CD4-positive, alpha-beta T cell (primary cell): ENCODE results near the gene PTPN12. TPM values are rescaled to one million over a fixed set of nuclear protein-coding genes. Genes with fewer than 3 reads are reported as not detected.
A peak's percentile ranks its signal among the peaks of the same experiment; 100 is the strongest.
"Not testable (repeated sequence)": the region's sequence is repeated elsewhere in the genome, so short reads cannot be mapped to it uniquely, and the experiment has no call there.

ENCODE experiments used
- ATAC-seq: fragments of 200-7000 bp; cut with Tn5 transposase; one replicate; pipeline ENCODE4 v1.10.0; 2022; ENCODE audit warnings: mild to moderate bottlenecking; ENCODE audit not compliant: poor library complexity
- CTCF ChIA-PET: fragments of 350-600 bp; sonication (Branson Sonifier 250); formaldehyde crosslinking; loops from one replicate; lab custom pipeline; 2021; ENCODE audit warnings: antibody characterized with exemption, inconsistent platforms; lab: Charles Lee
- POLR2A ChIA-PET: fragments of 350-600 bp; sonication (Branson Sonifier 250); formaldehyde crosslinking; loops from one replicate; lab custom pipeline; 2021; ENCODE audit warnings: antibody characterized with exemption, inconsistent platforms; lab: Charles Lee
- DNase-seq, 14 experiments: peaks; one replicate each; pipeline ENCODE4 v3.0.0-alpha.2; 2013 to 2020; ENCODE audit warnings: mixed read lengths in 2 of 14
- H3K27ac ChIP-seq, 2 donors: one replicate each; pipeline versions ENCODE4 v1.5.1 to v1.7.0; 2013; ENCODE audit warnings: low read length in 2 of 2, low read depth in 1 of 2, mild to moderate bottlenecking in 1 of 2
- H3K27me3 ChIP-seq, 2 experiments: 1 replicate in 1 of 2; 2 replicates in 1 of 2; pipeline versions ENCODE4 v1.6.1 to v1.7.0; 2013; ENCODE audit warnings: low read length in 2 of 2, control low read depth in 1 of 2, mild to moderate bottlenecking in 1 of 2, moderate library complexity in 1 of 2; ENCODE audit not compliant: insufficient read depth in 2 of 2, control insufficient read depth in 1 of 2
- H3K36me3 ChIP-seq: one replicate; pipeline ENCODE4 v1.6.1; 2013; ENCODE audit warnings: low read length, control low read depth; ENCODE audit not compliant: insufficient read depth
- H3K4me1 ChIP-seq: one replicate; pipeline ENCODE4 v1.6.1; 2013; ENCODE audit warnings: low read length, control low read depth; ENCODE audit not compliant: insufficient read depth
- H3K4me3 ChIP-seq: one replicate; pipeline ENCODE4 v1.5.1; 2013; ENCODE audit warnings: mild to moderate bottlenecking, low read length, moderate library complexity
- H3K9me3 ChIP-seq, 2 experiments: 1 replicate in 1 of 2; 2 replicates in 1 of 2; pipeline versions ENCODE4 v1.6.1 to v1.7.0; 2013; ENCODE audit warnings: low read length in 2 of 2, mild to moderate bottlenecking in 2 of 2, control low read depth in 1 of 2, moderate library complexity in 1 of 2; ENCODE audit not compliant: control insufficient read depth in 1 of 2, insufficient read depth in 1 of 2
- H3K27ac Mint-ChIP-seq: one replicate; pipeline ENCODE4 v1.8.0; 2020; ENCODE audit warnings: mixed read lengths
- H3K27me3 Mint-ChIP-seq: one replicate; pipeline ENCODE4 v1.8.0; 2021; ENCODE audit warnings: mixed read lengths
- H3K36me3 Mint-ChIP-seq: one replicate; pipeline ENCODE4 v1.8.0; 2021; ENCODE audit warnings: low read depth, mixed read lengths
- H3K4me1 Mint-ChIP-seq: one replicate; pipeline ENCODE4 v1.8.0; 2021; ENCODE audit warnings: low read depth, mixed read lengths
- H3K4me3 Mint-ChIP-seq: one replicate; pipeline ENCODE4 v1.8.0; 2020; ENCODE audit warnings: mild to moderate bottlenecking, mixed read lengths
- H3K9me3 Mint-ChIP-seq: one replicate; pipeline ENCODE4 v1.8.0; 2020; ENCODE audit warnings: mixed read lengths
- intact Hi-C, 2 experiments: fragments of 100-400 bp; cut with DNase I in 1 of 2; cut with micrococcal nuclease in 1 of 2; formaldehyde crosslinking; loops; one replicate each; pipeline versions ENCODE4 v1.15.1 to v1.9.0; 2023 to 2025; cut with DNase I, micrococcal nuclease
- total RNA-seq, 174 experiments: library from RNA in 2 of 174; stranded (reverse) in 2 of 174; gene quantifications; one replicate each; pipeline ENCODE4 v1.2.3 and lab custom pipeline; 2021 to 2026
- TF ChIP-seq, protein P1 (sequence below): fragments of 200-600 bp; IDR thresholded peaks from one replicate; pipeline ENCODE4 v1.8.0; 2022; ENCODE audit warnings: antibody characterized with exemption, mild to moderate bottlenecking

The PTPN12 gene
- total RNA-seq, 2 experiments from 2014 or later: 11.7 to 14.8 TPM

GRCh38 chr7:77532247-77532646 is 4.8 kb upstream of the PTPN12 start:
- Mint-ChIP-seq H3K9me3 (no peaks in the 10 kb centered on the region), H3K36me3 (no peaks in the 10 kb centered on the region), H3K27me3 (no peaks in the 10 kb centered on the region), H3K4me3 (no peak overlapping the region), H3K4me1 (peaks cover 9% of the 10 kb centered on the region), H3K27ac (no peak overlapping the region)
- ATAC-seq (no peak), DNase-seq (no peak)
- Histone ChIP-seq H3K4me1 (peaks cover 6% of the 10 kb centered on the region), H3K36me3 (no peaks in the 10 kb centered on the region), H3K4me3 (no peak overlapping the region), H3K27ac (no peak overlapping the region), H3K9me3 (no peaks in the 10 kb centered on the region), H3K27me3 (no peaks in the 10 kb centered on the region)
- CTCF ChIA-PET: interaction anchor here (0.5 kb wide), 1 partner anchor 14 kb away, joined by 3 read pairs; no protein-coding TSS in a partner anchor
- TF ChIP-seq, protein P1, sequence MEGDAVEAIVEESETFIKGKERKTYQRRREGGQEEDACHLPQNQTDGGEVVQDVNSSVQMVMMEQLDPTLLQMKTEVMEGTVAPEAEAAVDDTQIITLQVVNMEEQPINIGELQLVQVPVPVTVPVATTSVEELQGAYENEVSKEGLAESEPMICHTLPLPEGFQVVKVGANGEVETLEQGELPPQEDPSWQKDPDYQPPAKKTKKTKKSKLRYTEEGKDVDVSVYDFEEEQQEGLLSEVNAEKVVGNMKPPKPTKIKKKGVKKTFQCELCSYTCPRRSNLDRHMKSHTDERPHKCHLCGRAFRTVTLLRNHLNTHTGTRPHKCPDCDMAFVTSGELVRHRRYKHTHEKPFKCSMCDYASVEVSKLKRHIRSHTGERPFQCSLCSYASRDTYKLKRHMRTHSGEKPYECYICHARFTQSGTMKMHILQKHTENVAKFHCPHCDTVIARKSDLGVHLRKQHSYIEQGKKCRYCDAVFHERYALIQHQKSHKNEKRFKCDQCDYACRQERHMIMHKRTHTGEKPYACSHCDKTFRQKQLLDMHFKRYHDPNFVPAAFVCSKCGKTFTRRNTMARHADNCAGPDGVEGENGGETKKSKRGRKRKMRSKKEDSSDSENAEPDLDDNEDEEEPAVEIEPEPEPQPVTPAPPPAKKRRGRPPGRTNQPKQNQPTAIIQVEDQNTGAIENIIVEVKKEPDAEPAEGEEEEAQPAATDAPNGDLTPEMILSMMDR: no peak
- POLR2A ChIA-PET: no interaction called here
- intact Hi-C loops: loop anchor here in 1 of 2 experiments (10.0 kb wide), 1 partner anchor 1137 kb away; no protein-coding TSS in a partner anchor

DNA sequence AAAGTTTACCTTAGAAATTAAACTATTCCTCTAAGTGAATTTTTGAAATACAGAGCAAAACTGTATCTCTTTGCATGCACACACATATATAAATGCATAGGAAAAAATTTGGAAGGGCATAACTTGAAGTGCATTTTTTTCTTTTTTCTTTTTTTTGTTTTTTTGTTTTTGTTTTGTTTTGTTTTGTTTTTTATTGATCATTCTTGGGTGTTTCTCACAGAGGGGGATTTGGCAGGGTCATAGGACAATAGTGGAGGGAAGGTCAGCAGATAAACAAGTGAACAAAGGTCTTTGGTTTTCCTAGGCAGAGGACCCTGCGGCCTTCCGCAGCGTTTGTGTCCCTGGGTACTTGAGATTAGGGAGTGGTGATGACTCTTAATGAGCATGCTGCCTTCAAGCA is 4.4 kb upstream of the PTPN12 start:
- DNase-seq, H3K4me1 ChIP-seq, H3K4me1 Mint-ChIP-seq, H3K36me3 Mint-ChIP-seq, H3K36me3 ChIP-seq, ATAC-seq, H3K9me3 ChIP-seq, H3K27me3 ChIP-seq, H3K27ac ChIP-seq, H3K27me3 Mint-ChIP-seq, H3K9me3 Mint-ChIP-seq, H3K4me3 ChIP-seq, H3K27ac Mint-ChIP-seq, CTCF ChIA-PET, POLR2A ChIA-PET: not testable (repeated sequence)
- intact Hi-C loops: loop anchor here in 1 of 2 experiments (10.0 kb wide), 1 partner anchor 1138 kb away; no protein-coding TSS in a partner anchor
- H3K4me3 Mint-ChIP-seq: peak overlapping the region; percentile 30

GRCh38 chr7:77534046-77534445 is 3.0 kb upstream of the PTPN12 start:
- DNase-seq, H3K36me3 ChIP-seq, H3K27me3 Mint-ChIP-seq, CTCF ChIA-PET, H3K4me3 Mint-ChIP-seq, H3K27me3 ChIP-seq, H3K9me3 ChIP-seq, ATAC-seq, H3K27ac ChIP-seq, H3K9me3 Mint-ChIP-seq, H3K36me3 Mint-ChIP-seq, H3K27ac Mint-ChIP-seq, H3K4me3 ChIP-seq, POLR2A ChIA-PET: not testable (repeated sequence)
- H3K4me1 Mint-ChIP-seq: peaks cover 19% of the 10 kb centered on the region
- H3K4me1 ChIP-seq: peaks cover 16% of the 10 kb centered on the region
- intact Hi-C loops: loop anchor here in 1 of 2 experiments (2.0 to 10.0 kb wide), 2 partner anchors 179 to 1139 kb away; no protein-coding TSS in a partner anchor

- TF ChIP-seq, protein P1: no peak
- Mint-ChIP-seq H3K9me3 (no peaks in the 10 kb centered on the region), H3K4me1 (peaks cover 17% of the 10 kb centered on the region), H3K27ac (peak overlapping the region; percentile 83), H3K4me3 (peak overlapping the region; percentile 95), H3K27me3 (no peaks in the 10 kb centered on the region), H3K36me3 (no peaks in the 10 kb centered on the region)
- intact Hi-C loops: loop anchor here (2.0 to 10.0 kb wide), 7 partner anchors 117 to 1141 kb away; partner anchors contain the start of genes PHTF2 (in 2 of the 2), TMEM60 (in 2 of the 2), GSAP (in 1 of the 2) and RSBN1L (in 1 of the 2)
- DNase-seq (no peak), ATAC-seq (no peak)
- peak overlapping the region; percentile 86 for H3K4me3 ChIP-seq
- CTCF ChIA-PET: no interaction called here
- H3K27me3 ChIP-seq: no peaks in the 10 kb centered on the region
- H3K4me1 ChIP-seq: peaks cover 19% of the 10 kb centered on the region
- POLR2A ChIA-PET: interaction anchor here (0.8 to 1.3 kb wide), 4 partner anchors 13 to 187 kb away, joined by 3 to 6 read pairs (median 4); partner anchors contain the start of gene GSAP
- peak overlapping the region; percentile 45 to 55 for H3K27ac ChIP-seq
- H3K36me3 ChIP-seq: no peaks in the 10 kb centered on the region
- no peaks in the 10 kb centered on the region for H3K9me3 ChIP-seq
Observed at GRCh38 chr7:77536017-77536412, 1.1 kb upstream of the PTPN12 start.
